Upper lobe of right lung (tissue), 1 donor: Measurements from ENCODE around the gene GAD1. TPM values are rescaled to one million over a fixed set of nuclear protein-coding genes. Genes with fewer than 3 reads are reported as not detected.

Source experiments
- ATAC-seq: fragments of 200-7000 bp; cut with Tn5 transposase; one replicate; pipeline ENCODE4 v1.9.1; 2020; ENCODE audit warnings: mild to moderate bottlenecking, moderate library complexity
- DNase-seq: peaks from one replicate; pipeline ENCODE4 v3.0.0-alpha.2; 2020
- H3K27ac ChIP-seq: fragments of 200-600 bp; one replicate; pipeline ENCODE4 v1.8.0; 2022
- H3K27me3 ChIP-seq: fragments of 200-600 bp; one replicate; pipeline ENCODE4 v1.8.0; 2022; ENCODE audit warnings: mild to moderate bottlenecking
- H3K36me3 ChIP-seq: fragments of 200-600 bp; one replicate; pipeline ENCODE4 v1.8.0; 2022
- H3K4me1 ChIP-seq: fragments of 200-600 bp; one replicate; pipeline ENCODE4 v1.8.0; 2022
- H3K4me3 ChIP-seq: fragments of 200-600 bp; one replicate; pipeline ENCODE4 v1.8.0; 2022; ENCODE audit warnings: mild to moderate bottlenecking
- H3K9me3 ChIP-seq: fragments of 200-600 bp; one replicate; pipeline ENCODE4 v1.8.0; 2022
- CTCF ChIP-seq: fragments of 200-600 bp; IDR thresholded peaks from one replicate; pipeline ENCODE4 v1.8.0; 2022; ENCODE audit warnings: antibody characterized with exemption
- intact Hi-C: fragments of 100-400 bp; cut with DNase I; formaldehyde crosslinking; loops from one replicate; pipeline ENCODE4 v1.11.0; 2022
- long read RNA-seq: library from polyadenylated mRNA; unstranded; transcript quantifications from one replicate; pipeline ENCODE4 v2.0.0, GENCODE V29; 2021
- total RNA-seq: library from RNA; stranded (reverse); fragmentation: NEBNext Ultra II Directional; extraction: Animal tissue kit (Norgen Biotek cat#: 25700); gene quantifications from one replicate; pipeline ENCODE4 v1.2.1, GENCODE V29; 2021
- donor health status: DM: no; HTN: yes; CAD: no; lungs with severe emphysema.

GAD1 gene
- not detected for total RNA-seq
- long read RNA-seq = 0 reads

GRCh38 chr2:170816504-170817092, at the start of gene GAD1:
Gene GAD1 (plus strand): TSS chr2:170816887. CDS start chr2:170818592, 1,705 bp downstream.
- Histone ChIP-seq H3K36me3 (no peaks in the 10 kb centered on the region), H3K4me1 (peaks cover 45% of the 10 kb centered on the region), H3K27ac (no peak within 1 kb of the TSS), H3K9me3 (no peaks in the 10 kb centered on the region), H3K4me3 (peak within 1 kb of the TSS; percentile 39), H3K27me3 (peaks cover 88% of the 10 kb centered on the region)
- intact Hi-C loops = no loop called here
- ATAC-seq = peak; percentile 68
- TF ChIP-seq CTCF = no peak
- DNase-seq = peak; percentile 81

GRCh38 chr2:170770008-170770605, 46.6 kb upstream of the GAD1 start, which contains the start of gene ERICH2:
Gene ERICH2 (plus strand): TSS chr2:170770378. CDS start chr2:170770682, 304 bp downstream.
- Histone ChIP-seq H3K4me3 (peak within 1 kb of the TSS; percentile 73), H3K9me3 (no peaks in the 10 kb centered on the region), H3K27ac (peak within 1 kb of the TSS; percentile 79), H3K27me3 (no peaks in the 10 kb centered on the region), H3K36me3 (no peaks in the 10 kb centered on the region), H3K4me1 (peaks cover 5% of the 10 kb centered on the region)
- TF ChIP-seq CTCF = peak; percentile 13
- ATAC-seq = peak; percentile 75
- intact Hi-C loops = no loop called here
- DNase-seq = peak; percentile 79

GRCh38 chr2:170770606-170771420, 45.9 kb upstream of the GAD1 start:
- intact Hi-C loops = no loop called here
- Histone ChIP-seq H3K4me1 (peaks cover 5% of the 10 kb centered on the region), H3K27me3 (no peaks in the 10 kb centered on the region), H3K27ac (peak overlapping the region; percentile 79), H3K36me3 (no peaks in the 10 kb centered on the region), H3K4me3 (peak overlapping the region; percentile 73), H3K9me3 (no peaks in the 10 kb centered on the region)
- DNase-seq (peak; percentile 93), ATAC-seq (peak; percentile 96)
- no peak for TF ChIP-seq CTCF

GRCh38 chr2:170771421-170771937, 45.2 kb upstream of the GAD1 start:
- ATAC-seq = no peak
- H3K4me3 ChIP-seq = peak overlapping the region; percentile 73
- H3K4me1 ChIP-seq = peaks cover 5% of the 10 kb centered on the region
- no peaks in the 10 kb centered on the region for H3K36me3 ChIP-seq
- H3K27ac ChIP-seq = peak overlapping the region; percentile 79
- DNase-seq = no peak
- H3K9me3 ChIP-seq = no peaks in the 10 kb centered on the region
- no peak for TF ChIP-seq CTCF
- H3K27me3 ChIP-seq = no peaks in the 10 kb centered on the region
- intact Hi-C loops = no loop called here

- Histone ChIP-seq H3K4me1 (peaks cover 5% of the 10 kb centered on the region), H3K9me3 (no peaks in the 10 kb centered on the region), H3K4me3 (peak overlapping the region; percentile 73), H3K27me3 (no peaks in the 10 kb centered on the region), H3K27ac (no peak overlapping the region), H3K36me3 (no peaks in the 10 kb centered on the region)
- no peak for TF ChIP-seq CTCF
- no peak for DNase-seq
- intact Hi-C loops = no loop called here
- ATAC-seq = no peak
Measured at GRCh38 chr2:170772295-170772694, 44.4 kb upstream of the GAD1 start.
